ENCODE data around the gene GALR2. TPM values are rescaled to one million over a fixed set of nuclear protein-coding genes. Genes with fewer than 3 reads are reported as not detected.
A peak's percentile ranks its signal among the peaks of the same experiment; 100 is the strongest.

Gene GALR2
- total and polyA plus RNA-seq, 9 of the 15 experiments (the other 6 are each of a cell fraction or from before 2014, with no cell fraction given): 0.34 TPM; not detected in 8

GRCh38 chr17:76083536-76084182, 9.1 kb downstream of the GALR2 start:
- H3K27ac ChIP-seq (ENCODE audit: extremely low read depth, low read depth, low read length): no peak overlapping the region
- CTCF ChIA-PET (ENCODE audit: low intra/inter-chr PET ratio): interaction anchor here (0.5 kb wide), 1 partner anchor 539 kb away, joined by 4 read pairs; no protein-coding TSS in a partner anchor
- in situ Hi-C loops (cut with MboI) (no loop called here), intact Hi-C loops (cut with micrococcal nuclease) (no loop called here)
- H2AFZ ChIP-seq (ENCODE audit: low read depth, low read length): no peak overlapping the region
- POLR2A ChIA-PET: interaction anchor here (0.9 to 1.1 kb wide), 2 partner anchors 10 to 12 kb away, joined by 3 to 5 read pairs; partner anchors contain the start of gene SRP68
- no peak for ATAC-seq
- no peak overlapping the region for H3K4me2 ChIP-seq (ENCODE audit: insufficient read depth, low read length)
- TF ChIP-seq NRF1 (conservative IDR thresholded peaks at IDR 0.05 in 1 of 2, IDR thresholded peaks at IDR 0.05 in 1 of 2) (no peak), NFIX (CRISPR knock-in tag; IDR thresholded peaks at IDR 0.05; ENCODE audit: low read depth) (no peak), ZBTB8A (IDR thresholded peaks at IDR 0.05; ENCODE audit: partially characterized antibody) (no peak), ZNF311 (CRISPR knock-in tag; IDR thresholded peaks at IDR 0.05) (no peak), CBX1 (IDR thresholded peaks at IDR 0.05; ENCODE audit: low read depth) (no peak), ZNF57 (CRISPR knock-in tag; IDR thresholded peaks at IDR 0.05) (no peak), ZNF445 (CRISPR knock-in tag; IDR thresholded peaks at IDR 0.05; ENCODE audit: low read depth) (no peak), HSF4 (CRISPR knock-in tag; IDR thresholded peaks at IDR 0.05; ENCODE audit: borderline replicate concordance) (no peak), ASH1L (IDR thresholded peaks at IDR 0.05; ENCODE audit: borderline replicate concordance, low read depth, partially characterized antibody) (no peak), BCOR (IDR thresholded peaks at IDR 0.05) (no peak)
- TF ChIP-seq, protein P1, sequence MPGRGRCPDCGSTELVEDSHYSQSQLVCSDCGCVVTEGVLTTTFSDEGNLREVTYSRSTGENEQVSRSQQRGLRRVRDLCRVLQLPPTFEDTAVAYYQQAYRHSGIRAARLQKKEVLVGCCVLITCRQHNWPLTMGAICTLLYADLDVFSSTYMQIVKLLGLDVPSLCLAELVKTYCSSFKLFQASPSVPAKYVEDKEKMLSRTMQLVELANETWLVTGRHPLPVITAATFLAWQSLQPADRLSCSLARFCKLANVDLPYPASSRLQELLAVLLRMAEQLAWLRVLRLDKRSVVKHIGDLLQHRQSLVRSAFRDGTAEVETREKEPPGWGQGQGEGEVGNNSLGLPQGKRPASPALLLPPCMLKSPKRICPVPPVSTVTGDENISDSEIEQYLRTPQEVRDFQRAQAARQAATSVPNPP (IDR thresholded peaks at IDR 0.05; ENCODE audit: borderline replicate concordance, insufficient read depth, insufficient read length): no peak
- no peak overlapping the region for H3K4me3 ChIP-seq
- peaks cover 4% of the 10 kb centered on the region for H3K9me1 ChIP-seq (ENCODE audit: control insufficient read depth, insufficient read depth, low read length)
- no peaks in the 10 kb centered on the region for H3K9me3 ChIP-seq (replicated peaks; ENCODE audit: control insufficient read depth, insufficient read depth, low read depth, low read length)
- 87% methylated on average over 13 of the region's 15 CpGs for WGBS (ENCODE audit: insufficient coverage, low coverage, missing lambda C conversion rate)
- BruUV-seq (replicated peaks): no TSS peak
- peaks cover 56% of the 10 kb centered on the region; the same call in 2 of the 3 replicates for H3K36me3 ChIP-seq (ENCODE audit: control insufficient read depth, insufficient read depth, low read length)
- H3K79me2 ChIP-seq (ENCODE audit: control insufficient read depth, insufficient read depth, low read length): no peaks in the 10 kb centered on the region
- H4K20me1 ChIP-seq (replicated peaks; ENCODE audit: control insufficient read depth, insufficient read depth, low read length): peaks cover 9% of the 10 kb centered on the region; the same call in 1 of the 2 replicates
- DNase-seq (ENCODE audit: extremely low read depth in 1 of 4, low spot score in 3 of 4): no peak
- H3K4me1 ChIP-seq (replicated peaks in 1 of 2; ENCODE audit: control insufficient read depth in 2 of 2, insufficient read depth in 2 of 2, low read length in 2 of 2): peaks cover 0 to 37% of the 10 kb centered on the region in 2 experiments; a peak in 2 of 5 replicates
- H3K27me3 ChIP-seq (ENCODE audit: control insufficient read depth in 2 of 2, insufficient read depth in 2 of 2, low read length in 2 of 2): peaks cover 6 to 13% of the 10 kb centered on the region in 2 experiments; a peak in 4 of 5 replicates
- FAIRE-seq: no peak
- peak overlapping the region in 1 of 2 experiments; percentile 82; a peak in 2 of 4 replicates for H3K9ac ChIP-seq (ENCODE audit: insufficient read depth in 1 of 2, low read depth in 2 of 2, low read length in 2 of 2)

All from K562 (cell line).